Prostate gland (tissue), 2 donors: ENCODE results near the gene ALX3.

ENCODE experiments used
- CTCF ChIP-seq, 4 experiments: fragments of 200-600 bp in 2 of 4; fragments of 450-650 bp in 2 of 4; sonication (generic) in 2 of 4; IDR thresholded peaks; 1 replicate in 3 of 4; 2 replicates in 1 of 4; pipeline ENCODE4 v1.5.1; 2016 to 2019; ENCODE audit warnings: antibody characterized with exemption in 4 of 4, mild to moderate bottlenecking in 2 of 4, moderate library complexity in 2 of 4
- POLR2A ChIP-seq: fragments of 450-650 bp; IDR thresholded peaks from one replicate; pipeline ENCODE4 v1.6.1; 2016; ENCODE audit warnings: antibody characterized with exemption, mild to moderate bottlenecking
- POLR2AphosphoS5 ChIP-seq: sonication (generic); formaldehyde crosslinking; IDR thresholded peaks from one replicate; pipeline ENCODE4 v1.6.1; 2017; ENCODE audit warnings: antibody characterized with exemption

- TF ChIP-seq CTCF (IDR thresholded peaks at IDR 0.05), result no peak
- TF ChIP-seq POLR2AphosphoS5, result no peak
- TF ChIP-seq POLR2A, result no peak
These were observed 1.6 kb downstream of the ALX3 start for GRCh38 chr1:110068646-110069403.
